Fibroblast of lung (primary cell): ENCODE data around the gene ECHS1. TPM values are rescaled to one million over a fixed set of nuclear protein-coding genes. Genes with fewer than 3 reads are reported as not detected.

Experiments
- DNase-seq, 2 donors: peaks; one replicate each; pipeline versions ENCODE4 v3.0.0 to v3.0.0-alpha.2; 2010; ENCODE audit warnings: low read depth in 2 of 2
- H2AFZ ChIP-seq: 2 replicates; pipeline ENCODE4 v1.5.1; 2012; ENCODE audit warnings: low read length, control low read depth, inconsistent platforms
- H3K27ac ChIP-seq: 2 replicates; pipeline ENCODE4 v1.5.1; 2011; ENCODE audit warnings: low read length, control low read depth; ENCODE audit not compliant: insufficient read depth
- H3K27me3 ChIP-seq: 2 replicates; pipeline ENCODE4 v1.5.1; 2011; ENCODE audit warnings: mild to moderate bottlenecking, low read length; ENCODE audit not compliant: control insufficient read depth, insufficient read depth
- H3K36me3 ChIP-seq: 2 replicates; pipeline ENCODE4 v1.5.1; 2011; ENCODE audit warnings: low read length; ENCODE audit not compliant: control insufficient read depth, insufficient read depth
- H3K4me1 ChIP-seq: 2 replicates; pipeline ENCODE4 v1.5.1; 2011; ENCODE audit warnings: low read length; ENCODE audit not compliant: control insufficient read depth, insufficient read depth; ENCODE audit errors: extremely low read depth
- H3K4me2 ChIP-seq: 2 replicates; pipeline ENCODE4 v1.5.1; 2011; ENCODE audit warnings: low read length, control low read depth; ENCODE audit not compliant: insufficient read depth; ENCODE audit errors: extremely low read depth
- H3K4me3 ChIP-seq, 4 experiments: fragments of 200-600 bp in 1 of 4; sonication (generic) in 1 of 4; replicated peaks in 1 of 4; 2 replicates each; pipeline ENCODE4 v1.5.1; 2011 to 2016; ENCODE audit warnings: low read length in 4 of 4, low read depth in 3 of 4, mild to moderate bottlenecking in 3 of 4, control low read depth in 2 of 4, inconsistent platforms in 1 of 4, mixed read lengths in 1 of 4; ENCODE audit not compliant: insufficient read depth in 1 of 4; ENCODE audit errors: control extremely low read depth in 1 of 4
- H3K79me2 ChIP-seq: 2 replicates; pipeline ENCODE4 v1.5.1; 2012; ENCODE audit warnings: mild to moderate bottlenecking, low read length, inconsistent platforms; ENCODE audit not compliant: control insufficient read depth, insufficient read depth
- H3K9ac ChIP-seq: 2 replicates; pipeline ENCODE4 v1.5.1; 2011; ENCODE audit warnings: mild to moderate bottlenecking, low read length, control low read depth; ENCODE audit not compliant: insufficient read depth
- H3K9me3 ChIP-seq: 2 replicates; pipeline ENCODE4 v1.5.1; 2012; ENCODE audit warnings: low read depth, low read length; ENCODE audit not compliant: control insufficient read depth, insufficient read depth
- H4K20me1 ChIP-seq: 2 replicates; pipeline ENCODE4 v1.5.1; 2011; ENCODE audit warnings: low read length; ENCODE audit not compliant: control insufficient read depth, insufficient read depth; ENCODE audit errors: extremely low read depth
- EZH2 ChIP-seq: IDR thresholded peaks from 2 replicates; pipeline ENCODE4 v1.5.1; 2012; ENCODE audit warnings: low read length, control low read depth, mild to moderate bottlenecking; ENCODE audit errors: missing control alignments
- polyA plus RNA-seq, 2 donors: library from polyadenylated mRNA; depleted of rRNA in 1 of 2; stranded (reverse) in 1 of 2; unstranded in 1 of 2; fragments of >200 nt; gene quantifications; 2 replicates each; pipeline ENCODE4 v1.2.1, GENCODE V29; 2011 to 2012; ENCODE audit warnings: missing spikeins in 1 of 2
- total RNA-seq: library from RNA; depleted of rRNA; stranded (reverse); fragments of >200 nt; gene quantifications from 2 replicates; pipeline ENCODE4 v1.2.1, GENCODE V29; 2014
- TF ChIP-seq, protein P1 (sequence below), 2 donors: IDR thresholded peaks in 1 of 2; conservative IDR thresholded peaks in 1 of 2; 1 replicate in 1 of 2; 2 replicates in 1 of 2; pipeline ENCODE4 v1.5.1; 2011 to 2012; ENCODE audit warnings: low read length in 2 of 2, control low read depth in 1 of 2, inconsistent platforms in 1 of 2, low read depth in 1 of 2, mild to moderate bottlenecking in 1 of 2

Gene ECHS1
- total and polyA plus RNA-seq, 2 donors (not counting 1 experiment from before 2014, with no cell fraction given) = 63.9 to 71.9 TPM

- no peak overlapping the region for H3K27ac ChIP-seq
- no peaks in the 10 kb centered on the region for H3K36me3 ChIP-seq
- no peak for DNase-seq
- peak overlapping the region in 3 of 4 experiments; percentile 26 to 49 (median 35) for H3K4me3 ChIP-seq
- H3K9me3 ChIP-seq = no peaks in the 10 kb centered on the region
- no peak overlapping the region for H2AFZ ChIP-seq
- peaks cover 37% of the 10 kb centered on the region for H3K27me3 ChIP-seq
- no peaks in the 10 kb centered on the region for H3K79me2 ChIP-seq
- H4K20me1 ChIP-seq = no peaks in the 10 kb centered on the region
- TF ChIP-seq, protein P1, sequence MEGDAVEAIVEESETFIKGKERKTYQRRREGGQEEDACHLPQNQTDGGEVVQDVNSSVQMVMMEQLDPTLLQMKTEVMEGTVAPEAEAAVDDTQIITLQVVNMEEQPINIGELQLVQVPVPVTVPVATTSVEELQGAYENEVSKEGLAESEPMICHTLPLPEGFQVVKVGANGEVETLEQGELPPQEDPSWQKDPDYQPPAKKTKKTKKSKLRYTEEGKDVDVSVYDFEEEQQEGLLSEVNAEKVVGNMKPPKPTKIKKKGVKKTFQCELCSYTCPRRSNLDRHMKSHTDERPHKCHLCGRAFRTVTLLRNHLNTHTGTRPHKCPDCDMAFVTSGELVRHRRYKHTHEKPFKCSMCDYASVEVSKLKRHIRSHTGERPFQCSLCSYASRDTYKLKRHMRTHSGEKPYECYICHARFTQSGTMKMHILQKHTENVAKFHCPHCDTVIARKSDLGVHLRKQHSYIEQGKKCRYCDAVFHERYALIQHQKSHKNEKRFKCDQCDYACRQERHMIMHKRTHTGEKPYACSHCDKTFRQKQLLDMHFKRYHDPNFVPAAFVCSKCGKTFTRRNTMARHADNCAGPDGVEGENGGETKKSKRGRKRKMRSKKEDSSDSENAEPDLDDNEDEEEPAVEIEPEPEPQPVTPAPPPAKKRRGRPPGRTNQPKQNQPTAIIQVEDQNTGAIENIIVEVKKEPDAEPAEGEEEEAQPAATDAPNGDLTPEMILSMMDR (conservative IDR thresholded peaks at IDR 0.05 in 1 of 2, IDR thresholded peaks at IDR 0.05 in 1 of 2; ENCODE audit: low read depth in 1 of 2, low read length in 2 of 2) = no peak
- peak; percentile 7 for TF ChIP-seq EZH2
- peak overlapping the region; percentile 64 for H3K4me2 ChIP-seq
- H3K4me1 ChIP-seq = no peaks in the 10 kb centered on the region
- H3K9ac ChIP-seq = peak overlapping the region; percentile 37
These were observed 38.5 kb downstream of the ECHS1 start for GRCh38 chr10:133334503-133335245.

DNA sequence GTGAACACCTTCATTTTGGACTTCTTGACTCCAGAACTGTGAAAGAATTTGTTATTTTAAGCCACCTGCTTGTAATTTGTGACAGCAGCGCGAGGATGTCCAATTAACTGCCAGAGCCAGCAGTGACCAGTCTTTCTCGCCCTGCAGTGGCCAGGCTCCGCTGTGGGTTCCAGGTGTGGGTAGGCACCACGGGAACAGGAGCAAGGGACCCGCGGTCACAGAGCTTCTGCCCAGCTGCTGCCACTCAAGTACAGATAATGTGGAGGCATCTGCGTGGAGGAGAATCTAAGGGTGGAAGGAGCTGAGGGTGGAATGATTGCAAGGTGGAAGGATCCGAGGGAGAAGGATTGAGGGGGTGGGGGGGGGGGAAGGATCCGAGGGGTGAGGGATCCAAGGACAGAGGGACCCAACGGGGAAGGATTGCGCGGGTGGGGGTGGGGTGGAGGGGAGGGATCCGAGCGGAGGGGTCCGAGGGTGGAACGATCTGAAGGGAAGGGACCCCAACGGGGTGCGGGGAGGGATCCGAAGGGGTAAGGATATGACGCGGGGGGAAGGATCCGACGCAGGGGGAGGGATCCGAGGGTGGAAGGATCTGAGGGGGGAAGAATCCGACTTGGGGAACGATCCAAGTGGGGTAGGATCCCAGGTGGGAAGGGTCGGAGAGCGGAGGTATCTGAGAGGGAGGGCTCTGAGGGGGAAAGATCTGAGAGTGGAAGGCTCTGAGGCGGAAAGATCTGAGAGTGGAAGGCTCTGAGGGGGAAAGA, 40.0 kb downstream of the ECHS1 start:
- Histone ChIP-seq H3K4me2 (no peak overlapping the region), H4K20me1 (no peaks in the 10 kb centered on the region), H3K27ac (no peak overlapping the region), H3K36me3 (no peaks in the 10 kb centered on the region), H3K79me2 (no peaks in the 10 kb centered on the region), H3K9me3 (no peaks in the 10 kb centered on the region), H3K4me3 (no peak overlapping the region), H3K4me1 (peaks cover 2% of the 10 kb centered on the region), H2AFZ (no peak overlapping the region), H3K9ac (no peak overlapping the region), H3K27me3 (peaks cover 37% of the 10 kb centered on the region)
- no peak for DNase-seq
- TF ChIP-seq, protein P1 (conservative IDR thresholded peaks at IDR 0.05 in 1 of 2, IDR thresholded peaks at IDR 0.05 in 1 of 2; ENCODE audit: low read depth in 1 of 2, low read length in 2 of 2) = no peak
- TF ChIP-seq EZH2 = no peak

DNA sequence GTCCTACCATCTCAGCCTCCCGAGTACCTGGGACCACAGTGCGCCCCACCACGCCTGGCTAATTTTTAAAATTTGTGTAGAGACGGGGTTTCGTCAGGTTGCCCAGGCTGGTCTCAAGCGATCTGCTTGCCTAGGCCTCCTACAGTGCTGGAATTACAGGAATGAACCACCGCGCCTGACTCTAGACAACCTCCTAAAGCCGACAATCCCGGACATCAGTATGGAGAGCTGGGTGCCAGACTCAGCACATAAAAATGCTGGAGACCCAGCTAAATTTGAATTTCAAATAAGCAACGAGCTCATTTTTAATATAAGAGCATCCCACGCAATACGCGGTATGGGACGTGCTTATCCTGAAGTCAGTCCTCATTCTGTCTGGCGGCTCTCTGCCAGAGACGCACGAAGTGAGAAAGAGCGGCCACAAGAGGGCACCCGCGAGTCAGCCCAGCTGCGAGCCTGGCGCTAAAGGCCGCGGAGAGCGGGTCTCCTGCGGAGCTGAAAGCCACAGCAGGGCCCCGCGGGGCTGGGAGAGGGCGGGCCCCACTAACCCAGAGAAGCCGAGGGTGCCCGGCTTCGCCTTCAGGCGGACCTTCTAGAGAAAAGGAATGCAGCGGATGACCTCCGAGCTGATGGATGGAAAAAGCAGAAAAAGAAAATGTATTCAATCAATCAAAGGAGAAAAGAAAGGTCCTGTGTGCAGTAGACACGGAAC, 43.5 kb downstream of the ECHS1 start:
- H3K4me2 ChIP-seq = peak overlapping the region; percentile 81
- H3K27ac ChIP-seq = no peak overlapping the region
- no peaks in the 10 kb centered on the region for H3K36me3 ChIP-seq
- H3K79me2 ChIP-seq = no peaks in the 10 kb centered on the region
- H3K4me3 ChIP-seq = peak overlapping the region in 2 of 4 experiments; percentile 10 to 39
- DNase-seq = peak; percentile 79 to 84
- H3K9me3 ChIP-seq = no peaks in the 10 kb centered on the region
- no peak overlapping the region for H2AFZ ChIP-seq
- no peaks in the 10 kb centered on the region for H4K20me1 ChIP-seq
- peaks cover 28% of the 10 kb centered on the region for H3K27me3 ChIP-seq
- no peak for TF ChIP-seq EZH2
- TF ChIP-seq, protein P1 (conservative IDR thresholded peaks at IDR 0.05 in 1 of 2, IDR thresholded peaks at IDR 0.05 in 1 of 2; ENCODE audit: low read depth in 1 of 2, low read length in 2 of 2) = peak; percentile 78 to 83
- H3K4me1 ChIP-seq = peaks cover 9% of the 10 kb centered on the region
- peak overlapping the region; percentile 2 for H3K9ac ChIP-seq
